Mucosa of rectum (tissue), 2 donors: ENCODE measurements around the gene FCGR3A.
"Not testable (repeated sequence)": the region's sequence is repeated elsewhere in the genome, so short reads cannot be mapped to it uniquely, and the experiment has no call there.

ENCODE experiments used
- H3K27ac ChIP-seq, 2 donors: one replicate each; pipeline ENCODE4 v1.7.0; 2013; ENCODE audit warnings: inconsistent platforms in 2 of 2, low read depth in 2 of 2, low read length in 2 of 2
- H3K27me3 ChIP-seq, 2 donors: one replicate each; pipeline ENCODE4 v1.7.0; 2013; ENCODE audit warnings: low read length in 2 of 2; ENCODE audit not compliant: control insufficient read depth in 2 of 2, insufficient read depth in 2 of 2
- H3K36me3 ChIP-seq, 2 donors: one replicate each; pipeline ENCODE4 v1.7.0; 2013; ENCODE audit warnings: low read length in 2 of 2; ENCODE audit not compliant: control insufficient read depth in 2 of 2, insufficient read depth in 2 of 2
- H3K4me1 ChIP-seq, 2 donors: one replicate each; pipeline ENCODE4 v1.7.0; 2013; ENCODE audit warnings: low read length in 2 of 2, mild to moderate bottlenecking in 1 of 2; ENCODE audit not compliant: control insufficient read depth in 2 of 2, insufficient read depth in 2 of 2
- H3K4me3 ChIP-seq, 2 donors: one replicate each; pipeline ENCODE4 v1.7.0; 2013; ENCODE audit warnings: low read length in 2 of 2
- H3K9ac ChIP-seq, 2 donors: one replicate each; pipeline ENCODE4 v1.7.0; 2013; ENCODE audit warnings: low read length in 2 of 2, low read depth in 1 of 2, mild to moderate bottlenecking in 1 of 2
- H3K9me3 ChIP-seq, 2 donors: one replicate each; pipeline ENCODE4 v1.7.0; 2013; ENCODE audit warnings: low read length in 2 of 2; ENCODE audit not compliant: control insufficient read depth in 2 of 2
- donor health status: healthy.
- donor health status: Normal muscosa, but diverticular disease.

Gene FCGR3A

GRCh38 chr1:161556990-161557389 is 7.4 kb upstream of the FCGR3A start:
- not testable (repeated sequence) for H3K4me1 ChIP-seq, H3K4me3 ChIP-seq, H3K9me3 ChIP-seq, H3K9ac ChIP-seq, H3K27me3 ChIP-seq, H3K27ac ChIP-seq, H3K36me3 ChIP-seq

DNA sequence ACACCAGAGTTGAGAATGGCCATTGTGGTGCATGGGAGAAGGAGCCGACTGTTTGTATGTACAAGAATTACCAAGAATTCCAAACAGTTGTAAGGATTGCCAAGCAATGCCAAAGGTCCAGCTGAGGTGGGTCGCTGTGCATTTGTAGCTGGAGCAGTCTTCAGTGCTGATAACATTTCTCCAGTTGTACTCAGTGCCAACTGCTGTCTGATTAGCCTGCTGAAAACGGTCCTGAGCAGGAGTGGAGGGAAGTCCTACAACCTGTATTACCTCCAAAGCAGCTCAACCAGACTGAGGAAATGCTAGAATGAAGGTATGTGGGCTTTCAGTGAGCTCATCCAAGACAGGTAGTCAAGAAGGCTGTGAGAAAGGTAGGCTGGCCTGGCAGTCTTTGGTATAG is 6.5 kb upstream of the FCGR3A start:
- not testable (repeated sequence) for H3K27me3 ChIP-seq, H3K27ac ChIP-seq, H3K4me3 ChIP-seq, H3K4me1 ChIP-seq, H3K36me3 ChIP-seq, H3K9me3 ChIP-seq, H3K9ac ChIP-seq

- H3K27me3 ChIP-seq, H3K9me3 ChIP-seq: not testable (repeated sequence)
- peak overlapping the region in 1 of 2 donors; percentile 47 for H3K27ac ChIP-seq
These were observed 5.3 kb upstream of the FCGR3A start for GRCh38 chr1:161554815-161555417.

DNA sequence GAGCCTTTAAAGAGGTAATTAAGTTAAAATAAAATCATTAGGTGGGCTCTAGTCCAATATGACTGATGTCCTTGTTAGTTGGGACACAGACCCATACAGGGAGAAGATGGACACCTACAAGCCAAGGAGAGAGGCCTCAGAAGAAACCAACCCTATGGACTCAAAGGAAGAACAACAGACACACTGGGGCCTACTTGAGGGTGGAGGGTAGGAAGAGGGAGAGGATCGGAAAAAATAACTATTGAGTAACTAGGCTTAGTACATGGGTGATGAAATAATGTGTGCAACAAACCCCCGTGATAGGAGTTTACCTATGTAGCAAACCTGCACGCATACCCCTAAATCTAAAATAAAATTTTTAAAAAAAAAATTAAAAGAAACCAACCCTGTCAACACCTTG is 4.7 kb upstream of the FCGR3A start:
- H3K4me1 ChIP-seq, H3K9me3 ChIP-seq, H3K9ac ChIP-seq, H3K36me3 ChIP-seq, H3K27me3 ChIP-seq, H3K4me3 ChIP-seq: not testable (repeated sequence)
- peak overlapping the region in 1 of 2 donors; percentile 37 for H3K27ac ChIP-seq

More at GRCh38 chr1:161554815-161555417, 5.3 kb upstream of the FCGR3A start:
- H3K4me3 ChIP-seq, H3K9ac ChIP-seq, H3K36me3 ChIP-seq, H3K4me1 ChIP-seq: not testable (repeated sequence)

- H3K4me1 ChIP-seq, H3K27ac ChIP-seq, H3K36me3 ChIP-seq, H3K4me3 ChIP-seq, H3K9me3 ChIP-seq, H3K27me3 ChIP-seq, H3K9ac ChIP-seq: not testable (repeated sequence)
These were observed 4.0 kb upstream of the FCGR3A start for GRCh38 chr1:161553631-161554030.

DNA sequence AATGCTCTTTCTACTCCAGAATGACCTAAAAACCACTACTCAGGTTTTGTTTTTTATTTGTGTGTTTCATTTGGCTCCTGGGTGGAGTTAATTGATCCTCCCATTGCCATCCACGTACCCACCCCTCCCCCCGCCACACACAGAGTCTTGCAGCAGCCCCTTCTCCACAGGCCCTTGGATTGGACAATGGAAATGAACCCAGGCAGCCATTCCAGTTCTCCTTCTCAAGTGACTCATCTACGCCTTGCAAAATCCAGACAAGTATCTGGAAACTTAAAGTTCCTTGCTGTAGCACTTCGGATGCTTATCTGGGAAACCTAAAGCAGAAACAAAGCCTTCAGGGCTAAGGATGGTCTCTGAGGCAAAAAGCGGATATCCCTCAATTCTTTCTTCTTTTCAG is 1.3 kb upstream of the FCGR3A start:
- H3K27me3 ChIP-seq, H3K4me1 ChIP-seq, H3K27ac ChIP-seq, H3K36me3 ChIP-seq, H3K9ac ChIP-seq, H3K9me3 ChIP-seq, H3K4me3 ChIP-seq: not testable (repeated sequence)

DNA sequence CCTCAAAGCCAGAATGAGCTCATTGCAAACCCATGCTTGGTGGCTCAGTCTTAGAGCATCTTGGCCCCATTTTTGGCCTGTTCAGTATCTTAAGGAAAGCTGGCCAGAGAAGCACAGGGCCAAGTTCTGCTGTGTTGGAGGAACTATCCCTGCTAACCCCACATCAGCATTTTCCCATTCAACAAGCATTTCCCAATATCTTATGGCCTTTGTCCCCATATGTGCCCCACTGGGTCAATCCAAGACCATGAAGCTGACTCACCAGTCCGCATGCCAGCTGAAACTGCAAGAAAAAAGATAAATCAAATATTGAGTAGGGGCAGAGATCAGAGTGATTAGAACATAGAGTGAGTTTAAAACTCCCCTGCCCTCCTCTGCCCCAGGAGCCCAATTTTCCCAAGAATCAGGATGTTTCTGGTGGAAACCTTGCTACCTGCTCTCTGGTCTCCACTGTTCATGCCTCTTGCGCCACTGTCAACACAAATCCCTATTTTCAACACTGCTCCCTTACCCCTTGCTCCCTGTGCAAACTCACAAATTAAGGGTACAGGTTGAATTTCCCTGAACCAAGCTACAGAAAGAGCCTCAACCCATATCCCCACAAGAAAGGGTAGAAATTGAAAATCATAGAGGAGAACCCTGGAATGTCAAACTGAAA is 740 bp downstream of the FCGR3A start:
- H3K27ac ChIP-seq, H3K4me1 ChIP-seq, H3K36me3 ChIP-seq, H3K27me3 ChIP-seq, H3K9ac ChIP-seq, H3K9me3 ChIP-seq, H3K4me3 ChIP-seq: not testable (repeated sequence)

- H3K36me3 ChIP-seq, H3K27ac ChIP-seq, H3K4me1 ChIP-seq, H3K27me3 ChIP-seq, H3K9ac ChIP-seq, H3K4me3 ChIP-seq, H3K9me3 ChIP-seq: not testable (repeated sequence)
These were observed 1.4 kb downstream of the FCGR3A start for GRCh38 chr1:161547995-161548741.

DNA sequence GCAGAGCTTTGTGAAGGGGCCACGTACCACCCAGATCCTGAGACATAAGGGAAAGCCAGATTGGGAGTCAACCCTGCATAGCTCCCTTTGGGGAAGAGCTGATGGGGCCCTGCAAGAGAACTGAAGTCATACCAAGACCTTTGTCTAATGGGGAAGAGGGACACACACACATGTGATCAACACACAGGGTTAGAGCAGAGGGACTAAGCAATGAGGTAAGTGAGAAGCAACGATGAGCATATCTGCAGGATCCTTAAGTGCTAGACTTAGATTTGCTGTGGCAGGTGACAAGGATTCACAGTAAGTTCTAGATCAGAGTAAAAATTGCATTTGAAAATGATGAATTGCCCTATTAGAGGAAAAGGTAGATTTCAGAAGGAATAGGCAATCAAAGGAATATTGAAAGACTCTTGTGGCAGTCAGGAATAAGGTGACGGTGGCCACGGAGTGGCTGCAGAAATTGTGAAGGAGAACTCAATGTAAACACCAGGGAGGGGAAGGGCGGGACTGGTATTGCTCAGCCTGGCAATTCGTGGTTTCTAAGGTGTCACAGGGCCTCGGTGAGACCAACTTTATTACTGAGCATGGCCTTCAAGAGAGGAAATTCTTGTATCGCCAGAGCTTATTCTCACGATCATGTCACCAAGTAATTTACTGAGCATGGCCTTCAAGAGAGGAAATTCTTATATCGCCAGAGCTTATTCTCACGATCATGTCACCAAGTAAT is 4.5 kb downstream of the FCGR3A start:
- not testable (repeated sequence) for H3K4me1 ChIP-seq, H3K27me3 ChIP-seq, H3K9me3 ChIP-seq, H3K36me3 ChIP-seq, H3K4me3 ChIP-seq, H3K9ac ChIP-seq, H3K27ac ChIP-seq

GRCh38 chr1:161543125-161543524 is 6.5 kb downstream of the FCGR3A start:
- not testable (repeated sequence) for H3K4me1 ChIP-seq

More at GRCh38 chr1:161543125-161543524, 6.5 kb downstream of the FCGR3A start:
- H3K36me3 ChIP-seq, H3K9me3 ChIP-seq, H3K4me3 ChIP-seq, H3K27me3 ChIP-seq, H3K27ac ChIP-seq, H3K9ac ChIP-seq: not testable (repeated sequence)
